Large intestine (tissue), 3 donors: ENCODE data around the gene VWA3A. TPM values are rescaled to one million over a fixed set of nuclear protein-coding genes. Genes with fewer than 3 reads are reported as not detected.
"Not testable (repeated sequence)": the region's sequence is repeated elsewhere in the genome, so short reads cannot be mapped to it uniquely, and the experiment has no call there.

Experiments
- DNase-seq, 2 donors: peaks; one replicate each; pipeline versions ENCODE4 v3.0.0 to v3.0.0-alpha.2; 2013
- H3K27ac ChIP-seq: one replicate; pipeline ENCODE4 v1.5.1; 2013; ENCODE audit warnings: low read length
- H3K27me3 ChIP-seq: 2 replicates; pipeline ENCODE4 v1.6.1; 2013; ENCODE audit warnings: low read length; ENCODE audit not compliant: control insufficient read depth, insufficient read depth
- H3K36me3 ChIP-seq: 2 replicates; pipeline ENCODE4 v1.6.1; 2013; ENCODE audit warnings: low read length; ENCODE audit not compliant: control insufficient read depth, insufficient read depth
- H3K4me1 ChIP-seq: one replicate; pipeline ENCODE4 v1.6.1; 2013; ENCODE audit warnings: low read length; ENCODE audit not compliant: control insufficient read depth, insufficient read depth
- H3K4me3 ChIP-seq: one replicate; pipeline ENCODE4 v1.5.1; 2013; ENCODE audit warnings: low read length
- H3K9me3 ChIP-seq: one replicate; pipeline ENCODE4 v1.6.1; 2013; ENCODE audit warnings: mild to moderate bottlenecking, low read depth, low read length, moderate library complexity; ENCODE audit not compliant: control insufficient read depth
- WGBS: methylation state at CpG from one replicate; pipeline ENCODE4 v1.1.5; 2013; ENCODE audit warnings: low lambda C conversion rate; ENCODE audit not compliant: insufficient coverage; 5-methylcytosine and 5-hydroxymethylcytosine counted together
- polyA plus RNA-seq: library from polyadenylated mRNA; unstranded; fragments of 120-200 nt; gene quantifications from one replicate; pipeline ENCODE4 v1.2.1, GENCODE V29; 2013

VWA3A gene
- polyA plus RNA-seq, 1 donor = 0.15 TPM

- no CpG with 5 or more reads among the region's 6 CpGs for WGBS
- Histone ChIP-seq H3K27me3 (peaks cover 32% of the 10 kb centered on the region), H3K27ac (no peak overlapping the region), H3K36me3 (no peaks in the 10 kb centered on the region), H3K4me1 (no peaks in the 10 kb centered on the region), H3K9me3 (no peaks in the 10 kb centered on the region), H3K4me3 (no peak overlapping the region)
- DNase-seq = no peak
Measured at GRCh38 chr16:22163806-22164205, 71.5 kb downstream of the VWA3A start.

- Histone ChIP-seq H3K27me3 (peaks cover 32% of the 10 kb centered on the region), H3K4me3 (no peak overlapping the region), H3K27ac (no peak overlapping the region), H3K4me1 (no peaks in the 10 kb centered on the region), H3K36me3 (no peaks in the 10 kb centered on the region), H3K9me3 (no peaks in the 10 kb centered on the region)
- DNase-seq = no peak
- no CpG with 5 or more reads among the region's 5 CpGs for WGBS
Measured at GRCh38 chr16:22164482-22164881, 72.1 kb downstream of the VWA3A start.

- no CpG with 5 or more reads among the region's 16 CpGs for WGBS
- H3K4me1 ChIP-seq = no peaks in the 10 kb centered on the region
- DNase-seq = no peak
- H3K27ac ChIP-seq = no peak overlapping the region
- H3K36me3 ChIP-seq = no peaks in the 10 kb centered on the region
- no peak overlapping the region for H3K4me3 ChIP-seq
- peaks cover 22% of the 10 kb centered on the region for H3K27me3 ChIP-seq
- no peaks in the 10 kb centered on the region for H3K9me3 ChIP-seq
Measured at GRCh38 chr16:22165508-22166285, 73.4 kb downstream of the VWA3A start.

GRCh38 chr16:22171953-22172352, 79.6 kb downstream of the VWA3A start:
- no peak for DNase-seq
- Histone ChIP-seq H3K4me3 (no peak overlapping the region), H3K27ac (no peak overlapping the region), H3K4me1 (no peaks in the 10 kb centered on the region), H3K36me3 (no peaks in the 10 kb centered on the region), H3K9me3 (no peaks in the 10 kb centered on the region), H3K27me3 (no peaks in the 10 kb centered on the region)
- no CpG with 5 or more reads among the region's 6 CpGs for WGBS

- H3K4me1 ChIP-seq, H3K27ac ChIP-seq, H3K27me3 ChIP-seq, DNase-seq, H3K9me3 ChIP-seq, H3K4me3 ChIP-seq, H3K36me3 ChIP-seq: not testable (repeated sequence)
- WGBS = no CpG with 5 or more reads among the region's 1 CpG
Measured at GRCh38 chr16:22172642-22173041, 80.3 kb downstream of the VWA3A start.

GRCh38 chr16:22174642-22175041, 82.3 kb downstream of the VWA3A start:
- Histone ChIP-seq H3K27me3 (no peaks in the 10 kb centered on the region), H3K9me3 (no peaks in the 10 kb centered on the region), H3K27ac (no peak overlapping the region), H3K36me3 (no peaks in the 10 kb centered on the region), H3K4me1 (no peaks in the 10 kb centered on the region), H3K4me3 (no peak overlapping the region)
- WGBS = no CpG with 5 or more reads among the region's 9 CpGs
- DNase-seq = peak in 1 of 2 donors; percentile 26

- no peaks in the 10 kb centered on the region for H3K36me3 ChIP-seq
- no CpG with 5 or more reads among the region's 18 CpGs for WGBS
- H3K9me3 ChIP-seq = no peaks in the 10 kb centered on the region
- H3K4me1 ChIP-seq = no peaks in the 10 kb centered on the region
- H3K27ac ChIP-seq = no peak overlapping the region
- H3K27me3 ChIP-seq = no peaks in the 10 kb centered on the region
- H3K4me3 ChIP-seq = no peak overlapping the region
- DNase-seq = no peak
Measured at GRCh38 chr16:22177968-22178930, 85.9 kb downstream of the VWA3A start.

- H3K4me3 ChIP-seq = no peak overlapping the region
- no peak overlapping the region for H3K27ac ChIP-seq
- no peaks in the 10 kb centered on the region for H3K9me3 ChIP-seq
- no CpG with 5 or more reads among the region's 11 CpGs for WGBS
- H3K27me3 ChIP-seq = no peaks in the 10 kb centered on the region
- H3K36me3 ChIP-seq = no peaks in the 10 kb centered on the region
- no peak for DNase-seq
- H3K4me1 ChIP-seq = no peaks in the 10 kb centered on the region
Measured at GRCh38 chr16:22181426-22181825, 89.1 kb downstream of the VWA3A start.

- H3K9me3 ChIP-seq = no peaks in the 10 kb centered on the region
- H3K27me3 ChIP-seq = no peaks in the 10 kb centered on the region
- WGBS = no CpG with 5 or more reads among the region's 7 CpGs
- no peak for DNase-seq
- H3K4me1 ChIP-seq = no peaks in the 10 kb centered on the region
- no peak overlapping the region for H3K27ac ChIP-seq
- H3K4me3 ChIP-seq = no peak overlapping the region
- no peaks in the 10 kb centered on the region for H3K36me3 ChIP-seq
Measured at GRCh38 chr16:22181843-22182242, 89.5 kb downstream of the VWA3A start.

- WGBS = no CpG with 5 or more reads among the region's 5 CpGs
- DNase-seq = no peak
- H3K27ac ChIP-seq = no peak overlapping the region
- H3K36me3 ChIP-seq = no peaks in the 10 kb centered on the region
- H3K4me1 ChIP-seq = no peaks in the 10 kb centered on the region
- no peak overlapping the region for H3K4me3 ChIP-seq
- H3K27me3 ChIP-seq = no peaks in the 10 kb centered on the region
- no peaks in the 10 kb centered on the region for H3K9me3 ChIP-seq
Measured at GRCh38 chr16:22183335-22183734, 91.0 kb downstream of the VWA3A start.
